Endothelial cell (in vitro differentiated cells): ENCODE results near the gene PNPLA1. TPM values are rescaled to one million over a fixed set of nuclear protein-coding genes. Genes with fewer than 3 reads are reported as not detected.

Source experiments
- DNase-seq: peaks from one replicate; pipeline ENCODE4 v3.0.0; 2021; ENCODE audit warnings: low spot score
- H3K27ac Mint-ChIP-seq: one replicate; pipeline ENCODE4 v1.8.0; 2021; ENCODE audit warnings: mixed read lengths, inconsistent platforms; ENCODE audit not compliant: unreplicated experiment
- H3K27me3 Mint-ChIP-seq: one replicate; pipeline ENCODE4 v1.8.0; 2021; ENCODE audit warnings: mild to moderate bottlenecking, moderate library complexity, mixed read lengths, inconsistent platforms; ENCODE audit not compliant: unreplicated experiment
- H3K36me3 Mint-ChIP-seq: one replicate; pipeline ENCODE4 v1.8.0; 2021; ENCODE audit warnings: mild to moderate bottlenecking, low read depth, mixed read lengths, inconsistent platforms; ENCODE audit not compliant: unreplicated experiment
- H3K4me1 Mint-ChIP-seq: one replicate; pipeline ENCODE4 v1.8.0; 2021; ENCODE audit warnings: mild to moderate bottlenecking, mixed read lengths, inconsistent platforms; ENCODE audit not compliant: unreplicated experiment
- H3K4me3 Mint-ChIP-seq: one replicate; pipeline ENCODE4 v1.8.0; 2021; ENCODE audit warnings: mild to moderate bottlenecking, mixed read lengths, inconsistent platforms; ENCODE audit not compliant: unreplicated experiment
- H3K9me3 Mint-ChIP-seq: one replicate; pipeline ENCODE4 v1.8.0; 2021; ENCODE audit warnings: mixed read lengths, inconsistent platforms; ENCODE audit not compliant: unreplicated experiment
- total RNA-seq: library from RNA; stranded (reverse); fragmentation: NEBNext Ultra II Directional; extraction: Animal tissue kit (Norgen Biotek cat#: 25700); gene quantifications from one replicate; pipeline ENCODE4 v1.2.1, GENCODE V29; 2021; ENCODE audit not compliant: unreplicated experiment
- TF ChIP-seq, protein P1 (sequence below): fragments of 200-600 bp; sonication (generic); IDR thresholded peaks from one replicate; pipeline ENCODE4 v1.5.0; 2021; ENCODE audit warnings: antibody characterized with exemption; ENCODE audit not compliant: unreplicated experiment

Gene PNPLA1
- total RNA-seq, 1 donor from 2014 or later = not detected

DNA sequence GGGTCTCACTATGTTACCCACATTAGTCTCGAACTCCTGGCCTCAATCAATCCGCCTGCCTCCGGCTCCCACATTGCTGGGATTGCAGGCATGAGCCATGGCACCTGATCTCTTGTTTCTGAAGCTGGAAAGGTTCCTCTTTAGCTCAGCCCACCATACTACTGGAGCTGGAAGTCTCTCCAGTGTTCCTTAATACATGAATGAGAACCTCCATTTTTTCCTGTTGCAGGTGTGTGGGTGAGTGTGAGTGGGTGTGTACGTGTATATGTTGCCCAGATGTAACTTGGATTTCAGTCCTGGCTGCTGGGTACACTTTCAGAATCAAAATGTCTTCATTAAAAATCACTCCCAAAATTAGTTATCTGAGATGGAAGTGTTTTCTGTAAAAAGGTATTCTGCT, 11.1 kb downstream of the PNPLA1 start:
- no peaks in the 10 kb centered on the region for H3K36me3 Mint-ChIP-seq

DNA sequence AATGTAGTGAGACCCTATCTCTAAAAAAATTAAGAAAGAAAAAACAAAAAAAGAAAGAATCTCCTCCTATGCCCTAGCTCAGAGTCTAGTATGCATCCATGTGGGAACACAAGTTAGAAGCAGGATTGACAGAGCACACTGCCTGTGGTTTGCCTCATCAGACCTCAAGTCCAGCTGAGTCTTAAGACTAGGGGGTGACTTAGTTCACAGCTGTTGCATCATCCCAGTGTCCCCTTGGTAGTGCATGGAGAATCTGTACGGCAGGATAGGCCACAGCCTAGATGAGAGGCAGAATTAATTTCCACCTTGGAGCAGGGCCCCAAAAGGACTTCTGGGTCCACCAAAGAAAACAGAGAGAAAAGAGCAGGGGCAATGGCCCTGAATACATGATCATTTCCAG, 13.7 kb downstream of the PNPLA1 start:
- DNase-seq = no peak
- Mint-ChIP-seq H3K36me3 (no peaks in the 10 kb centered on the region), H3K4me1 (peaks cover 10% of the 10 kb centered on the region), H3K9me3 (no peaks in the 10 kb centered on the region), H3K27me3 (peaks cover 2% of the 10 kb centered on the region), H3K4me3 (no peak overlapping the region), H3K27ac (no peak overlapping the region)
- TF ChIP-seq, protein P1, sequence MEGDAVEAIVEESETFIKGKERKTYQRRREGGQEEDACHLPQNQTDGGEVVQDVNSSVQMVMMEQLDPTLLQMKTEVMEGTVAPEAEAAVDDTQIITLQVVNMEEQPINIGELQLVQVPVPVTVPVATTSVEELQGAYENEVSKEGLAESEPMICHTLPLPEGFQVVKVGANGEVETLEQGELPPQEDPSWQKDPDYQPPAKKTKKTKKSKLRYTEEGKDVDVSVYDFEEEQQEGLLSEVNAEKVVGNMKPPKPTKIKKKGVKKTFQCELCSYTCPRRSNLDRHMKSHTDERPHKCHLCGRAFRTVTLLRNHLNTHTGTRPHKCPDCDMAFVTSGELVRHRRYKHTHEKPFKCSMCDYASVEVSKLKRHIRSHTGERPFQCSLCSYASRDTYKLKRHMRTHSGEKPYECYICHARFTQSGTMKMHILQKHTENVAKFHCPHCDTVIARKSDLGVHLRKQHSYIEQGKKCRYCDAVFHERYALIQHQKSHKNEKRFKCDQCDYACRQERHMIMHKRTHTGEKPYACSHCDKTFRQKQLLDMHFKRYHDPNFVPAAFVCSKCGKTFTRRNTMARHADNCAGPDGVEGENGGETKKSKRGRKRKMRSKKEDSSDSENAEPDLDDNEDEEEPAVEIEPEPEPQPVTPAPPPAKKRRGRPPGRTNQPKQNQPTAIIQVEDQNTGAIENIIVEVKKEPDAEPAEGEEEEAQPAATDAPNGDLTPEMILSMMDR = no peak

More for the DNA sequence above, 11.1 kb downstream of the PNPLA1 start:
- H3K9me3 Mint-ChIP-seq = no peaks in the 10 kb centered on the region
- H3K4me1 Mint-ChIP-seq = no peaks in the 10 kb centered on the region
- peaks cover 5% of the 10 kb centered on the region for H3K27me3 Mint-ChIP-seq
- no peak overlapping the region for H3K27ac Mint-ChIP-seq
- no peak overlapping the region for H3K4me3 Mint-ChIP-seq
- no peak for DNase-seq
- TF ChIP-seq, protein P1 = no peak

- H3K4me3 Mint-ChIP-seq = no peak overlapping the region
- no peaks in the 10 kb centered on the region for H3K9me3 Mint-ChIP-seq
- TF ChIP-seq, protein P1 = no peak
- no peak overlapping the region for H3K27ac Mint-ChIP-seq
- H3K36me3 Mint-ChIP-seq = no peaks in the 10 kb centered on the region
- DNase-seq = no peak
- H3K27me3 Mint-ChIP-seq = peaks cover 2% of the 10 kb centered on the region
- peaks cover 10% of the 10 kb centered on the region for H3K4me1 Mint-ChIP-seq
Measured at GRCh38 chr6:36284359-36284758, 14.5 kb downstream of the PNPLA1 start.

- H3K4me3 Mint-ChIP-seq = no peak overlapping the region
- no peak for DNase-seq
Measured at GRCh38 chr6:36285187-36285671, 15.4 kb downstream of the PNPLA1 start.

GRCh38 chr6:36285797-36286196, 15.9 kb downstream of the PNPLA1 start:
- no peak overlapping the region for H3K4me3 Mint-ChIP-seq
- peaks cover 10% of the 10 kb centered on the region for H3K4me1 Mint-ChIP-seq
- peaks cover 2% of the 10 kb centered on the region for H3K27me3 Mint-ChIP-seq
- no peak overlapping the region for H3K27ac Mint-ChIP-seq
- H3K36me3 Mint-ChIP-seq = no peaks in the 10 kb centered on the region
- TF ChIP-seq, protein P1 = no peak
- H3K9me3 Mint-ChIP-seq = no peaks in the 10 kb centered on the region
- no peak for DNase-seq

More at GRCh38 chr6:36285187-36285671, 15.4 kb downstream of the PNPLA1 start:
- Mint-ChIP-seq H3K4me1 (peaks cover 10% of the 10 kb centered on the region), H3K27ac (no peak overlapping the region), H3K9me3 (no peaks in the 10 kb centered on the region), H3K27me3 (peaks cover 2% of the 10 kb centered on the region), H3K36me3 (no peaks in the 10 kb centered on the region)
- TF ChIP-seq, protein P1 = no peak
